ENCODE measurements around the gene METTL27. TPM values are rescaled to one million over a fixed set of nuclear protein-coding genes. Genes with fewer than 3 reads are reported as not detected.

Gene METTL27
- total RNA-seq, 1 experiment from 2014 or later: 1.9 TPM

DNA sequence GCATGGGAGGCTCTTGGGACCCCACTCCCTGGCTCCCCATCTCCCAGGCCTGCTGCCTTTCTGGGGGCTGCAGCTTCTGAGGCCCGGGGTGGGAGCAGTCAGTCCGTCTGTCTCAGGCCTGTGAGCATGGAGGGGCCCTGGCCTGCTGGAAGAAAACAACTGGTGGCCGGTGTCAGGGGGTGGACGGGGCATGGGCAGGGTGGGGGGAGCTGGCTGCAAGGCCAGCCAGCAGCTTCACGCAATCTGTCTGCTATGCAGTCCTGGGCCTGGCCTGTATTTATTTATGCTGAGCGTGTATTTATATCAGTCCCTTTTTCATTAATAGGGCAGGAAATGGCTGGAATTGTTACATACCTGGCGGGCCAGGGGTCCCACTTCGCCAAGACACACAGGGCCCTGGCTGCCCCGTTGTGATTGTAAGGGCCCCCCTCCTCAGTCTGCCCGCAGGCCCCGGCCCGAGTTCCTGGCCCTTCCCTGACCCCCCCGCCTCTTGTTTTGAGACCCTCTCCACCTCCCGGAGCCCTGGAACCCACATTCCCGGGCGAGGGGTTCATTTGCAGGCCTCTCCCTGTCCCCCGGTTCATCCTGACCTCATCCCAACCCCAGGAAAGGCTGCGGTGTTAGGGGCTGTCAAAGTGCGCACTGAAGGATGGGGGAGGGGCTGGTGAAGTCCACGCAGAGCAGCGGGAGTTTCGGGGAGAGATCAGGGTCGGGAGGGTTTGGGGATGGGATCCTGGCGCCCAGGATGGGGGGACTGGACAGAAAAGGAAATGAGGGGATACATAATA lies 26.9 kb upstream of the METTL27 start:
- no peak for DNase-seq (ENCODE audit: low read depth)

- DNase-seq (ENCODE audit: low read depth): no peak
These were observed 24.1 kb upstream of the METTL27 start for GRCh38 chr7:73866446-73866767.

DNA sequence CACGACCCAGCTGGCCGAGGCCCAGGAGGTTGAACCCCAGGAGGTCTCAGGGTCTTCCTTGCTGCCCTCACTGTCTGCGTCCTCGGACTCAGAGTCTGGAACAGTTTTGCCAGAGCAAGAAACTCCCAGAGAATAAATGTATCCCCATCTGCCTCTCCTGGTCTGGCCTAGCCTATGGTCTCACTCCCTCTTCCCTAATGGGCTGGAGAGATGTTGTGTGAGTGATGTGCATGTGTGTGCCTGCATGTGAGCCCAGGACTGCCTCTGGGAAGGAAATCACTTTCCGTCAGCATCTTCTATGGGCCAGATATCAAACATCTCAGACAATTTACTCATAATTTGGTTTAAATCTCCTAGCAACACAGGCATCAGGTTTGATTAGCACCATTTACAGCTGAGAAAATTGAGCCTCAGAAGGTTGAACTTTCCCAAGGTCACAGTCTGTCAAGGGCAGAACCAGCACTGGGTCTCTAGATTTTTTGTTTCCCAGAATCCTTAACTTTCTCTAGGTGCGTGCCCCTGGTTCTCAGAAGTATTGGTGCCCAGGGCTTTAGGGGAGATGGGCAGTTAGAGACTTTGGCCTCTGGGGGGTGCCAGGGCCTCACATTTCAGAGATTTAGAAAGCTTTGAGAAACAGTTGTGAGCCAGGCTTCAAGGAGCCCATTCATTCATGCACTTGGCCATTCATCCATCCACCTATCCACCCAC lies 23.6 kb upstream of the METTL27 start:
- DNase-seq (ENCODE audit: low read depth): peak; percentile 69

DNA sequence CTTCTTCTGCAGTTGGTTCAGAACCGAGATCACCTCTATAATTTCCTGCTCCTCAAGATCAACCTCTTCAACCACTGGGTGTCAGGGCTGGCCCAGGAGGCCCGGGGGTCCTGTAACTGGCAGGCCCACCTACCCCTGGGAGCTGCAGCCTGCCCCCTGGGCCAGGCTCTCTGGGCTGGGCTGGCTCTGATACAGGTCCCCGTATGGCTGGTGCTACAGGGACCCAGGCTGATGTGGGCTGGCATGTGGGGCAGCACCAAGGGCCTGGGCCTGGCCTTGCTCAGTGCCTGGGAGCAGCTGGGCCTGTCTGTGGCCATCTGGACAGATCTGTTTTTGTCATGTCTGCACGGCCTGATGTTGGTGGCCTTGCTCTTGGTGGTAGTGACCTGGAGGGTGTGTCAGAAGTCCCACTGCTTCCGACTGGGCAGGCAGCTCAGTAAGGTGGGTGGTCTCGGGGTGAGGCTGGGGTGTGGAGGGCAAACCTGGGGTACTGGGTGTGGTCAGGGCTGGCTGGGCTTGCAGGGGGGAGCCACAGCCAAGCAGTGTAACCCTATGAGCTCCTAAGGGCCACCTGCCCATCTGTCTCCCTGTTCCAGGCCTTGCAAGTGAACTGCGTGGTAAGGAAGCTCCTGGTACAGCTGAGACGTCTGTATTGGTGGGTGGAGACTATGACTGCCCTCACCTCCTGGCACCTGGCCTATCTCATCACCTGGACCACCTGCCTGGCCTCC lies 22.8 kb upstream of the METTL27 start:
- no peak for DNase-seq (ENCODE audit: low read depth)

DNA sequence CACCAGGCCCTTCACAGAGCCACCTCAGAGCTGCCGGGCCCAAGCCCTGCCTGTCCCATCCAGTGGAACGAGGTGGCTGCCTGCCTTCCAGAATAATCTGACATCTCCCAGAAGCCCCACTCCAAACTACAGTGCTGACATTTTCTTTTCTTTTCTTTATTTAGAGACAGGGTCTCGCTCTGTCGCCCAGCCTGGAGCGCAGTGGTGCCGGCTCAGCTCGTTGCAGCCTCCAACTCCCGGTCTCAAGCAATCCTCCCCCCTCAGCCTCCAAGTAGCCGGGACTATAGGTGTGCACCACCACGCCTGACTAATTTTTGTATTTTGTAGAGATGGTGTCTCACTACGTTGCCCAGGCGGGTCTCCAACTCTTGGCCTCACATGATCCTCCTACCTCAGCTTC lies 19.0 kb upstream of the METTL27 start:
- DNase-seq (ENCODE audit: low read depth): no peak

DNA sequence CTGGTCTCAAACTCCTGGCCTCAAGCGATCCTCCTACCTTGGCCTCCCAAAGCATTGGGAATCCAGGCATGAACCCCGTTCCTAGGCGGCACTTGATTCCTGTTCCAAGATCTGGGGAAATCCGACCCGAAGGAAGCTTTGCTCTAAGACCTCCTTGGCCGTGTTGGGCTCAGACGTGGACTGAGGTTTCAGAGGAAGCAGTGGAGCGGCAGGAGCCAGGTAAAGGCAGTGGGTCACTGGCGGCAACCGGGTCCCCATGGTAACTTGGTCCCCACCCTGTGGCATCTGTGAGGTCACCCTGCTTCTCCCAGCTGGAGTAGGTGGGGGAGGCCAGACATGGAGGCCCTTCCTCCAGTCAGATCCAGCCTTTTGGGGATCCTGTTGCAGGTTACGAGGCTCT lies 18.5 kb upstream of the METTL27 start, which contains the start of gene TMEM270:
Gene TMEM270, plus strand, starts transcription at position 301 of the 400 bp plus-strand sequence. Its CDS starts 36 bp downstream, at position 337.
- no peak for DNase-seq (ENCODE audit: low read depth)

DNA sequence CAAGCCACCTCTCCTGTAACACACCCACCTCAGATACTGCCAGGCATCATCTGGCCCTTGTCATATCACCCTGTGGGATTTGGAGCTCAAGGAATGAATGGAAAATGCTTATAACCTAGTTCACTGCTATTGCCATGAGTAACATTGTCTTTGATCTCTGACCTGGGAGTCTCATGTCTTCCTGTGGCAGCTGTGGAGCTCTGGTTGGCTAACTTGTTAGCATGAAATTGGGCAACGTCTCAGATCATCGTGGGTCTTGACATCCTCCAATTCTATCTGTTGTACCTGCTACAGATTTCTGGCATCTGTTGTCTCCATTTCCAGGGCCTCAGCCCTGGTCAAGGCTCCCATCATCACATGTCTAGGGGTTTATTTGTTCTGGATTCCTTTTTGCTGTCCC lies 16.5 kb upstream of the METTL27 start:
- DNase-seq (ENCODE audit: low read depth): peak; percentile 55

- DNase-seq (ENCODE audit: low read depth): no peak
These were observed 14.6 kb upstream of the METTL27 start for GRCh38 chr7:73856941-73857340.

- no peak for DNase-seq (ENCODE audit: low read depth)
These were observed 10.2 kb upstream of the METTL27 start for GRCh38 chr7:73852500-73852899.

DNA sequence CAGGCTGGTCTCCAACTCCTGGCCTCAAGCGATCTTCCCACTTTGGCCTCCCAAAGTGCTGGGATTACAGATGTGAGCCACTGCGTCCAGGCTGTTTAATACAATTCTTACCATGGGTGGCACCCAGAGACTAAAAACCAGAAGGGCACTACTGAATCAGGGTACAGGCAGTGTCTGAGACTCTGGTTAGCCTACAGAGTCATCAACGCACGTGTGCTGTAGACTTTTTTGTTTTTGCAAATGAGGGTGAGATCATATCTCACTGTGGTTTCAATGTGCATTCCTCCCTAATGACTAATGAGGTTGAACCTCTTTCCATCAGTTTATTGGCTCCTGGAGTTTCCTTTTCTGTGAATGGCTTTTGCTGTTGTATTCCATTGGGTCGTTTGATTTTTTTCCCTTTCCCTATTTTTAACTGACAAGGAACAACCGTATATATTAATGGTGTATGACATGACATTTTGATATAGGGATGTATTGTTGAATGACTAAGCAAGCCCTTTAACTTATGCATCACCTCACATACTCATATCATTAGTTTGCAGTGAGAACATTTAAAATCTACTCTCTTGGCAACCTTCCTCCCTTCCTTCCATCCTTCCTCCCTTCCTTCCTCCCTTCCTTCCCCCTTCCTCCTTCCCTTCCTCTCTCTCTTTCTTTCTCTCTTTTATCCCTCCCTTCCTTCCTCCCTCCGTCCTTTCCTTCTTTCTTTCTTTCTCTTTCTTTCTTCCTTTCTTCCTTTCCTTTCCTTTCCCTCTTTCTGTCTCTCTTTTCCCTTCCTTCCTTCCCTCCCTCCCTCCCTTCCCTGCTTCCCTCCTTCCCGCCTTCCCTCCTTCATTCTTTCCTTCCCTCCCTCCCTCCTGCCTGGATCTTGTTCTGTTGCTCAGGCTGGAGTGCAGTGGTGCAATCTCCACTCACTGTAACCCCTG lies 9.4 kb upstream of the METTL27 start:
- DNase-seq (ENCODE audit: low read depth): peak; percentile 99

GRCh38 chr7:73850781-73851207 lies 8.5 kb upstream of the METTL27 start:
- peak; percentile 97 for DNase-seq (ENCODE audit: low read depth)

DNA sequence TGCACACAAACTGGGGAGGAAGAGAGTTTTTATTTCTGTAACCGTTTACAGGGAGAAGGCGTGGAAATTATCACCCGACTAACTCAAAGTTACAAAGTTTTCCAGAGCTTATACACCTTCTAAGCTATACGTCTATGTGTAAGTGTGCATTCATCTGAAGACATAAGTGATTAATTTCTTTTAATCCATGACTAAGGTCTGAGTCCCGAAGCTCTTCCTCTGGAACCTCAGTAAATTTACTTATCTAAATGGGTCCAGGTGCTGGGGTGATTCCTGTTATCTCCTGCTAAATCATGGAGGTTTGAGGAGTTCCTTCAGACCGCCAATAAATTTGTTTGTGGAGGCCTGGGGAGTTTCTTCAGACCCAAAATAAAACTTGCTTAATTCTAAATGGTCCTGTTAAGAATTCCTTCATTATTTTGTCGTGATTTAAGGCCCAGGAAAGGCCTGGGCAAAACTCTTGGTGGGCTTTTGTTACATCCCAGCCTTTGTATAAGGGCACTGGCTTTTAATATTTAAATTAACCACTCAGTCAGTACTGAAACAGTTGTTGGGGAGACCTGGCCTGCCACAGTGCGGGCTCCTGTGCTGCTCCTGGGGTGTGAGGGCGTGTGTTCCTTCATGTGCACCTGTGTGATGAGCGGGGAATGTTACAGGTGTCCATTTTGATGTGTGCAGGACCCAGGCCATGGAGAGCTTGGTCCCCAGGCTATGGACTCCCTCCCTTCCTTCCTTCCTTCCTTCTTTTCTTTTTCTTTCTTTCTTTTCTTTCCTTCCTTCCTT lies 5.8 kb upstream of the METTL27 start:
- no peak for DNase-seq (ENCODE audit: low read depth)

DNA sequence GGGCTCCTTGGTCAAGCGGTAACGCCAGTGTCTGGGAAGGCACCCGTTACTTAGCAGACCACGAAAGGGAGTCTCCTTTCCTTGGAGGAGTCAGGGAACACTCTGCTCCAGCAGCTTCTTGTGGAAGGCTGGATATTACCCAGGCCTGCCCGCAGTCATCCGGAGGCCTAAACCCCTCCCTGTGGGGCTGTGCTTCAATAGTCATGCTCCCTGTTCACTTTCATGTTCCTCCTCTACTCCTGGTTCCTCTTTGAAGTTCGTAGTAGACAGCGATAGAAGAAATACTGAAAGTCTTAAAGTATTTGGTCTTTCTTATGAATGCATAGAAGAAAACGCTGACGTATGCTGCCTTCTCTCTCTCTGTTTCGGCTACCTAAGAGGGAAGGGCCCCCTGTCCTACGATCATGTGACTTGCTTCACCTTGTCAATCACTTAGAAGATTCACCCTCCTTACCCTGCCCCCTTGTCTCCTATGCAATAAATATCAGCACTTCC lies 3.4 kb upstream of the METTL27 start:
- peak; percentile 25 for DNase-seq (ENCODE audit: low read depth)

GRCh38 chr7:73844848-73845460 lies 2.6 kb upstream of the METTL27 start:
- peak; percentile 93 for DNase-seq (ENCODE audit: low read depth)

DNA sequence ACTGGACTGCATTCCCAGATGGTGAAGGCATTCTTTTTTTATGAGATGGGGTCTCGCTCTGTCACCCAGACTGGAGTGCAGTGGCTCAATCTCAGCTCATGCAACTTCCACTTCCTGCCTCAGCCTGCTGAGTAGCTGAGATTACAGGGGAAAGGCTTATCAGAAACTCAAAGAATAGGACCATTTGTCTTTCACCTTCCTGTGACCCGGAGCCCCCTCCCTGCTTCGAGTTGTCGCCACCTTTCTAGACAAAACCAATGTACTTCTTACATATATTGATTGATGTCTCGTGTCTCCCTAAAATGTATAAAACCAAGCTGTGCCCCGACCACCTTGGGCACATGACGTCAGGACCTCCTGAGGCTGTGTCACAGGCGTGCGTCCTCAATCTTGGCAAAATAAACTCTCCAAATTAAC lies 1.8 kb upstream of the METTL27 start:
- no peak for DNase-seq (ENCODE audit: low read depth)

- no peak for DNase-seq (ENCODE audit: low read depth)
These were observed 638 bp downstream of the METTL27 start for GRCh38 chr7:73841689-73842066.

DNA sequence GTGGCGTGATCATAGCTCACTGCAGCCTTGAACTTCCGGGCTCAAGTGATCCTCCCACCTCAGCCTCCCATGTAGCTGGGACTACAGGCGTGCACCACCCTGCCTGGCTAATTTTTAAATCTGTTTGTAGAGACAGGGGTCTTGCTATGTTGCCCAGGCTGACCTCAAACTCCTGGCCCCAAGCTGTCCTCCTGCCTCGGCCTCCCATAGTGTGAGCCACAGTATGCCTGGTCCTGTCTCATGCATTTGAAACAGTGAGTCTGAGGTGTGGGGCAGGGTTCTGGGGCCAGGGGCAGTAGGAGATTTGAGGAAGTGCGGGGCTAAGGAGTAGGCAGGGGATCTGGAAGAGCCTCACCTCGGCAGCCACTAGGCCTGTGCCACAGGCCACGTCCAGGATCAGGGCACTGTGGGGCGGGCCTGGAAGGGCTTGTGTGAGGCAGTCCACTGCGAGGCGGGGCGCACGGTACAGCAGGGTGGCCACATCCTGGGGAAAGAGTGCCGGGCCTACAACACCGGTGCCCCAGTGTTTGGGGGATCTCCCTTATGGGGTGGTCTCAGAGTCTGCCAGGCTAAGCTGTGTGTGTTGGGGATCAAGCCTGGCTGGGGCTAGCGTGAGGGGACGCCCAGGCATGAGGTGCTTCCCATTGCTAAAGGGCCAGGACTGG lies 1.5 kb downstream of the METTL27 start:
- no peak for DNase-seq (ENCODE audit: low read depth)

DNA sequence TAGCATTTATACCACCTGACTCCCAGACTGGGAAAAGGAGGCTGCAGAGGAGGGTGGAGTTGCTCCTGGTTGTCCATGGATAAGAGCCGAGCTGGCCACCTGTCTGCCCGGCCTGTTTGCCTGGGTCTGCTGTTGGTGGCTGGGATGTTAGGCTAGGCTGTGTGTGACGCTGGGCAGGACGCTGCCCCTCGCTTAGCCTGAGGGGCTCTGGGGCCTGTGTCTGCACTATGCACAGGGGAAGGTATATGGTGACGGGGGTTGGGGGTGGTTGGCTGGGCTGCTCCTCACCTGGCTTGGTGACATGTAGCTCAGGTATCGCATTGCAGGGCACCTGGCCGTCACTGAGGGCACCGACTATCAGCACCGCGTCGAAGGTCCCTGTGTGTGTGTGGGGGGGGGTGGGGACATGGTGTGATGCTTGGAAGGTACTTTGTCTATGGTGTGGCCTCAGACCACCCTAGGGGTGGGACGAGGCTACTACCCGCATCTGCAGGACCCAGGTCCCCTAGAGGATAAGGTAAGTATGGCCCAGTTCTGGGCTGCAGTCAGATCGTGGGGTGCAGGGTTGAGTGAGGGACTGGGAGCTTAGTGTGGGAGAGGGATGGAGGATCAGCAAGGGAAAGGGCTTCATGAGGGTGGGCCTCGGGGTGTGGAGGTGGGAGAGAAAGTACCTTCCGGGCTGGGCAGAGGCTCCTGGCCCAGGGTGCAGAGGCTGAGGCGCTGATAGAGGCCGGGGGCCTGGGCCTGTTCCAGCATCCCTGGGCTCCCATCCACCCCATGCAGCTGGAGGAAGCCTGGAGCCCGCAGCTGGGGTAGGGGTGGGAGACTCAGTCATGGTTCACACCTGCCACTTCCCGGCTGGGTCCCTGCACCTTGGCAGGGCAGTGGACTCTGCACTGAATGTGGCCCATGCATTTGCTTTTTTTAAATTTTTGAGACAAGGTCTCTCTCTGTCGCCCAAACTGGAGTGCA lies 2.3 kb downstream of the METTL27 start:
- no peak for DNase-seq (ENCODE audit: low read depth)

Data from M059J (cell line).